OCI-LY7 (cell line): ENCODE results near the gene SLC9B1.

Experiments
- EZH2phosphoT487 ChIP-seq: fragments of 200-600 bp; sonication (generic); IDR thresholded peaks from 2 replicates; pipeline ENCODE4 v1.6.1; 2018; ENCODE audit warnings: low read depth, borderline replicate concordance, mild to moderate bottlenecking, mixed run types, antibody characterized with exemption, low read length, moderate library complexity, mixed read lengths
- TF ChIP-seq, protein P1 (sequence below): fragments of 200-600 bp; sonication (generic); conservative IDR thresholded peaks from 2 replicates; pipeline ENCODE4 v1.5.1; 2014; ENCODE audit warnings: mild to moderate bottlenecking, antibody characterized with exemption, low read length, moderate library complexity, mixed read lengths

DNA sequence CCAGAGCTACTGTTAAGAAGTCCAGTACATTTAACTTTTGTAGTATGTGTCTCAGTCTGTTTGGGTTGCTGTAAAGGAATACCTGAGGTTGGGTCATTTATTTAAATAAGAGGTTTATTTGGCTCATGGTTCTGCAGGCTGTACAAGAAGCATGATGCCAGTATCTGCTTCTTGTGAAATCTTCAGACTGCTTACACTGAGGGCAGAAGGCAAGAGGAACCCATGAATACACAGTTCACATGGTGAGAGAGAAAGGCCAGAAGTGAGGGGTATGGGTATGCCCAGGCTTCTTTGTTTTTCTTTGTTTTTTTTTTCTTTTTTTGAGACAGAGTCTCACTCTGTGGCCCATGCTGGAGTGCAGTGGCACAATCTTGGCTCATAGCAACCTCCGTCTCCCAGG lies 156.8 kb downstream of the SLC9B1 start:
- TF ChIP-seq, protein P1, sequence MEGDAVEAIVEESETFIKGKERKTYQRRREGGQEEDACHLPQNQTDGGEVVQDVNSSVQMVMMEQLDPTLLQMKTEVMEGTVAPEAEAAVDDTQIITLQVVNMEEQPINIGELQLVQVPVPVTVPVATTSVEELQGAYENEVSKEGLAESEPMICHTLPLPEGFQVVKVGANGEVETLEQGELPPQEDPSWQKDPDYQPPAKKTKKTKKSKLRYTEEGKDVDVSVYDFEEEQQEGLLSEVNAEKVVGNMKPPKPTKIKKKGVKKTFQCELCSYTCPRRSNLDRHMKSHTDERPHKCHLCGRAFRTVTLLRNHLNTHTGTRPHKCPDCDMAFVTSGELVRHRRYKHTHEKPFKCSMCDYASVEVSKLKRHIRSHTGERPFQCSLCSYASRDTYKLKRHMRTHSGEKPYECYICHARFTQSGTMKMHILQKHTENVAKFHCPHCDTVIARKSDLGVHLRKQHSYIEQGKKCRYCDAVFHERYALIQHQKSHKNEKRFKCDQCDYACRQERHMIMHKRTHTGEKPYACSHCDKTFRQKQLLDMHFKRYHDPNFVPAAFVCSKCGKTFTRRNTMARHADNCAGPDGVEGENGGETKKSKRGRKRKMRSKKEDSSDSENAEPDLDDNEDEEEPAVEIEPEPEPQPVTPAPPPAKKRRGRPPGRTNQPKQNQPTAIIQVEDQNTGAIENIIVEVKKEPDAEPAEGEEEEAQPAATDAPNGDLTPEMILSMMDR: no peak
- no peak for TF ChIP-seq EZH2phosphoT487
